ENCODE measurements around the gene TXK.

TXK gene

GRCh38 chr4:48018112-48018511 lies 115.9 kb downstream of the TXK start:
- H3K9me3 ChIP-seq (ENCODE audit: control insufficient read depth, insufficient read depth, low read length): no peaks in the 10 kb centered on the region
- H3K9ac ChIP-seq (ENCODE audit: low read depth, low read length): no peak overlapping the region
- peak overlapping the region; percentile 87; the same call in 1 of the 2 replicates for H3K4me3 ChIP-seq (ENCODE audit: low read depth, low read length)
- H3K27me3 ChIP-seq (ENCODE audit: control insufficient read depth, insufficient read depth, low read length): peaks cover 9% of the 10 kb centered on the region
- no peaks in the 10 kb centered on the region; the same call in 1 of the 2 replicates for H3K4me1 ChIP-seq (ENCODE audit: control insufficient read depth, insufficient read depth, low read length)
- no peak overlapping the region for H3K27ac ChIP-seq (ENCODE audit: low read depth, low read length)
- no peaks in the 10 kb centered on the region for H3K36me3 ChIP-seq (ENCODE audit: control insufficient read depth, insufficient read depth, low read length)

DNA sequence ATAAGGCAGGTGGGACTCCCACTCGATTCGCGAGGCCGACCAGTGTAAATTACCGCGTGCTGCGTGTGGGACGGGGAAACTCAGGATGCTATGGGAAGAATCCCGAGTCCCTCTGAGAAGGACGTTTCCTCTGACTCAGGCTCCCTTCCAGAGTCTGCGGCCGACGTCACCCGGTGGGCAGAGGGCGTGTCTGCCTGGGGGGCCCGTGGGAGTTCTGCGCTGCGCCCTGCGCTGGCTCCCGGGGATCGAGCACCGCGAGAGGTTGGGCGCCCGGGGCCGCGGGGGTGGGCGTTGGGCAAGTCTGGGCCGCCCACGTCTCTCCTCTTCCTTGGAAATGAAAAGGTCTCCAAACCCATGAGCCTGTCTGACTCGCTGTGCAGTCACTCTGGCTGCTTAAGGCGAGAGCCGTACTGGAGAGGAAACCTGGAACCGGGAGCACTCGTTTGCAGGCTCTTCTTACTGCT lies 116.9 kb downstream of the TXK start:
- H3K4me1 ChIP-seq (ENCODE audit: control insufficient read depth, insufficient read depth, low read length): peaks cover 4% of the 10 kb centered on the region
- peak overlapping the region; percentile 87 for H3K4me3 ChIP-seq (ENCODE audit: low read depth, low read length)
- H3K27ac ChIP-seq (ENCODE audit: low read depth, low read length): peak overlapping the region; percentile 60
- H3K27me3 ChIP-seq (ENCODE audit: control insufficient read depth, insufficient read depth, low read length): peaks cover 9% of the 10 kb centered on the region
- H3K36me3 ChIP-seq (ENCODE audit: control insufficient read depth, insufficient read depth, low read length): no peaks in the 10 kb centered on the region
- peak overlapping the region; percentile 45 for H3K9ac ChIP-seq (ENCODE audit: low read depth, low read length)
- H3K9me3 ChIP-seq (ENCODE audit: control insufficient read depth, insufficient read depth, low read length): no peaks in the 10 kb centered on the region
